Effector memory CD8-positive, alpha-beta T cell (primary cell): ENCODE data around the gene C16orf92.

ENCODE experiments used
- ATAC-seq: fragments of 150-1000 bp; cut with Tn5 transposase; replicated peaks from 2 replicates; pipeline ENCODE4 v1.10.0; 2021; ENCODE audit warnings: mild to moderate bottlenecking, moderate library complexity
- DNase-seq, 3 experiments: peaks; one replicate each; pipeline ENCODE4 v3.0.0; 2021
- H3K27ac Mint-ChIP-seq, 2 donors: one replicate each; pipeline ENCODE4 v1.8.0; 2022; ENCODE audit warnings: mild to moderate bottlenecking in 2 of 2, mixed read lengths in 2 of 2, moderate library complexity in 2 of 2
- H3K27me3 Mint-ChIP-seq, 2 donors: one replicate each; pipeline ENCODE4 v1.8.0; 2022; ENCODE audit warnings: mixed read lengths in 2 of 2
- H3K36me3 Mint-ChIP-seq: one replicate; pipeline ENCODE4 v1.8.0; 2022; ENCODE audit warnings: mild to moderate bottlenecking, moderate library complexity, mixed read lengths; ENCODE audit not compliant: insufficient read depth
- H3K4me1 Mint-ChIP-seq, 2 donors: one replicate each; pipeline ENCODE4 v1.8.0; 2022; ENCODE audit warnings: low read depth in 2 of 2, mixed read lengths in 2 of 2
- H3K4me3 Mint-ChIP-seq, 2 donors: one replicate each; pipeline ENCODE4 v1.8.0; 2022; ENCODE audit warnings: mild to moderate bottlenecking in 2 of 2, mixed read lengths in 2 of 2, moderate library complexity in 2 of 2
- H3K9me3 Mint-ChIP-seq, 2 donors: one replicate each; pipeline ENCODE4 v1.8.0; 2022; ENCODE audit warnings: mixed read lengths in 2 of 2

The C16orf92 gene

GRCh38 chr16:29984137-29984763 lies 38.7 kb upstream of the C16orf92 start:
- peaks cover 51% of the 10 kb centered on the region for H3K36me3 Mint-ChIP-seq
- H3K4me3 Mint-ChIP-seq, result no peak overlapping the region
- no peaks in the 10 kb centered on the region for H3K27me3 Mint-ChIP-seq

GRCh38 chr16:29984764-29985147 lies 38.2 kb upstream of the C16orf92 start:
- ATAC-seq (no peak), DNase-seq (no peak)
- Mint-ChIP-seq H3K4me1 (peaks cover 0 to 5% of the 10 kb centered on the region in 2 donors), H3K36me3 (peaks cover 47% of the 10 kb centered on the region), H3K4me3 (no peak overlapping the region), H3K27me3 (no peaks in the 10 kb centered on the region), H3K9me3 (no peaks in the 10 kb centered on the region), H3K27ac (no peak overlapping the region)

More at GRCh38 chr16:29984137-29984763, 38.7 kb upstream of the C16orf92 start:
- ATAC-seq (no peak), DNase-seq (no peak)
- H3K9me3 Mint-ChIP-seq, result no peaks in the 10 kb centered on the region
- peak overlapping the region; percentile 49 to 52 for H3K27ac Mint-ChIP-seq
- H3K4me1 Mint-ChIP-seq, result peaks cover 0 to 5% of the 10 kb centered on the region in 2 donors

- no peak for DNase-seq
- H3K9me3 Mint-ChIP-seq, result no peaks in the 10 kb centered on the region
- peaks cover 0 to 3% of the 10 kb centered on the region in 2 donors for H3K4me1 Mint-ChIP-seq
- no peak overlapping the region for H3K4me3 Mint-ChIP-seq
- H3K27me3 Mint-ChIP-seq, result no peaks in the 10 kb centered on the region
- H3K27ac Mint-ChIP-seq, result peak overlapping the region in 1 of 2 donors; percentile 47
- no peak for ATAC-seq
- H3K36me3 Mint-ChIP-seq, result peaks cover 42% of the 10 kb centered on the region
These were observed 37.7 kb upstream of the C16orf92 start for GRCh38 chr16:29985271-29985811.

GRCh38 chr16:29986231-29986630 lies 36.8 kb upstream of the C16orf92 start:
- Mint-ChIP-seq H3K9me3 (no peaks in the 10 kb centered on the region), H3K36me3 (peaks cover 40% of the 10 kb centered on the region), H3K4me3 (no peak overlapping the region), H3K4me1 (peaks cover 0 to 3% of the 10 kb centered on the region in 2 donors), H3K27ac (no peak overlapping the region), H3K27me3 (no peaks in the 10 kb centered on the region)
- ATAC-seq, result no peak
- no peak for DNase-seq

GRCh38 chr16:29986931-29987330 lies 36.1 kb upstream of the C16orf92 start:
- H3K4me3 Mint-ChIP-seq, result no peak overlapping the region
- H3K4me1 Mint-ChIP-seq, result peaks cover 0 to 3% of the 10 kb centered on the region in 2 donors
- no peak overlapping the region for H3K27ac Mint-ChIP-seq
- ATAC-seq, result no peak
- no peaks in the 10 kb centered on the region for H3K9me3 Mint-ChIP-seq
- peaks cover 37% of the 10 kb centered on the region for H3K36me3 Mint-ChIP-seq
- H3K27me3 Mint-ChIP-seq, result no peaks in the 10 kb centered on the region
- no peak for DNase-seq

GRCh38 chr16:29987371-29988085 lies 35.5 kb upstream of the C16orf92 start:
- Mint-ChIP-seq H3K9me3 (no peaks in the 10 kb centered on the region), H3K27me3 (no peaks in the 10 kb centered on the region), H3K27ac (peak overlapping the region in 1 of 2 donors; percentile 84), H3K4me1 (peaks cover 0 to 3% of the 10 kb centered on the region in 2 donors), H3K36me3 (peaks cover 34% of the 10 kb centered on the region), H3K4me3 (no peak overlapping the region)
- DNase-seq (no peak), ATAC-seq (no peak)

GRCh38 chr16:29988346-29989075 lies 34.5 kb upstream of the C16orf92 start:
- Mint-ChIP-seq H3K4me3 (no peak overlapping the region), H3K4me1 (peaks cover 0 to 3% of the 10 kb centered on the region in 2 donors), H3K36me3 (peaks cover 34% of the 10 kb centered on the region), H3K27ac (peak overlapping the region in 1 of 2 donors; percentile 84), H3K27me3 (no peaks in the 10 kb centered on the region), H3K9me3 (no peaks in the 10 kb centered on the region)
- DNase-seq (no peak), ATAC-seq (no peak)

- DNase-seq (no peak), ATAC-seq (no peak)
- H3K27ac Mint-ChIP-seq, result peak overlapping the region in 1 of 2 donors; percentile 84
- peaks cover 36% of the 10 kb centered on the region for H3K36me3 Mint-ChIP-seq
- no peak overlapping the region for H3K4me3 Mint-ChIP-seq
- H3K4me1 Mint-ChIP-seq, result peaks cover 1 to 4% of the 10 kb centered on the region in 2 donors
- no peaks in the 10 kb centered on the region for H3K9me3 Mint-ChIP-seq
- no peaks in the 10 kb centered on the region for H3K27me3 Mint-ChIP-seq
These were observed 33.7 kb upstream of the C16orf92 start for GRCh38 chr16:29989111-29989858.

- ATAC-seq, result no peak
- H3K9me3 Mint-ChIP-seq, result no peaks in the 10 kb centered on the region
- H3K36me3 Mint-ChIP-seq, result peaks cover 34% of the 10 kb centered on the region
These were observed 33.0 kb upstream of the C16orf92 start for GRCh38 chr16:29990034-29990433.

GRCh38 chr16:29990883-29991570 lies 32.0 kb upstream of the C16orf92 start:
- Mint-ChIP-seq H3K4me1 (peaks cover 9 to 13% of the 10 kb centered on the region in 2 donors), H3K27ac (no peak overlapping the region), H3K36me3 (peaks cover 35% of the 10 kb centered on the region), H3K9me3 (no peaks in the 10 kb centered on the region), H3K4me3 (no peak overlapping the region), H3K27me3 (no peaks in the 10 kb centered on the region)
- DNase-seq (no peak), ATAC-seq (no peak)

More at GRCh38 chr16:29990034-29990433, 33.0 kb upstream of the C16orf92 start:
- Mint-ChIP-seq H3K4me3 (no peak overlapping the region), H3K27ac (no peak overlapping the region), H3K4me1 (peaks cover 8 to 9% of the 10 kb centered on the region in 2 donors), H3K27me3 (no peaks in the 10 kb centered on the region)
- DNase-seq, result no peak

GRCh38 chr16:29991571-29991904 lies 31.5 kb upstream of the C16orf92 start:
- ATAC-seq (no peak), DNase-seq (no peak)
- Mint-ChIP-seq H3K4me3 (no peak overlapping the region), H3K9me3 (no peaks in the 10 kb centered on the region), H3K27ac (no peak overlapping the region), H3K4me1 (peaks cover 14 to 18% of the 10 kb centered on the region in 2 donors), H3K36me3 (peaks cover 36% of the 10 kb centered on the region), H3K27me3 (no peaks in the 10 kb centered on the region)

- Mint-ChIP-seq H3K27me3 (no peaks in the 10 kb centered on the region), H3K9me3 (no peaks in the 10 kb centered on the region), H3K27ac (peak overlapping the region; percentile 60 to 76), H3K4me3 (peak overlapping the region in 1 of 2 donors; percentile 14), H3K4me1 (peaks cover 19 to 23% of the 10 kb centered on the region in 2 donors), H3K36me3 (peaks cover 36% of the 10 kb centered on the region)
- ATAC-seq (no peak), DNase-seq (no peak)
These were observed 30.5 kb upstream of the C16orf92 start for GRCh38 chr16:29992344-29992967.
